ENCODE results near the gene SENP8.
A peak's percentile ranks its signal among the peaks of the same experiment; 100 is the strongest.
"Not testable (repeated sequence)": the region's sequence is repeated elsewhere in the genome, so short reads cannot be mapped to it uniquely, and the experiment has no call there.

SENP8 gene

DNA sequence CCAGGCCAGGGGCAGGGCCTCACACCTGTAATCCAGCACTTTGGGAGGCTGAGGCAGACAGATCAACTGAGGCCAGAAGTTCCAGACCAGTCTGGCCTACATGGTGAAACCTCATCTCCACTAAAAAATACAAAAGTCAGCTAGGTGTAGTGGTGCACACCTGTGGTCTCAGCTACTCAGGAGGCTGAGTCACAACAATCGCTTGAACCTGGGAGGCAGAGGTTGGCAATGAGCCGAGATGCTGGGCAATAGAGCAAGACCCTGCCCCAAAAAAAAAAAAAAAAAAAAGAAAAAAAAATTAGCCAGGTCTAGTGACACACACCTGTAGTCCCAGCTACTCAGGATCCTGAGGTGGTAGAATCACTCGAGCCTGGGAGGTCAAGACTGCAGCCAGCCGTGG, 19.0 kb upstream of the SENP8 start:
- Mint-ChIP-seq H3K27me3 (no peaks in the 10 kb centered on the region), H3K27ac (no peak overlapping the region), H3K36me3 (peaks cover 7% of the 10 kb centered on the region), H3K4me1 (peaks cover 23% of the 10 kb centered on the region), H3K4me3 (no peak overlapping the region), H3K9me3 (no peaks in the 10 kb centered on the region)
- no peak for ATAC-seq

DNA sequence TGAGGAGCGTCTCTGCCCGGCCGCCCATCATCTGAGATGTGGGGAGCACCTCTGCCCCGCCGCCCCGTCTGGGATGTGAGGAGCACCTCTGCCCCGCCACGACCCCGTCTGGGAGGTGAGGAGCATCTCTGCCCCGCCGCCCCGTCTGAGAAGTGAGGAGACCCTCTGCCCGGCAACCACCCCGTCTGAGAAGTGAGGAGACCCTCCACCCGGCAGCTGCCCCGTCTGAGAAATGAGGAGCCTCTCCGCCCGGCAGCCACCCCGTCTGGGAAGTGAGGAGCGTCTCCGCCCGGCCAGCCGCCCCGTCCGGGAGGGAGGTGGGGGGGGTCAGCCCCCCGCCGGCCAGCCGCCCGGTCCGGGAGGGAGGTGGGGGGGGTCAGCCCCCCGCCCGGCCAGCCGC, 17.7 kb upstream of the SENP8 start:
- peaks cover 29% of the 10 kb centered on the region for H3K4me1 Mint-ChIP-seq
- not testable (repeated sequence) for H3K27ac Mint-ChIP-seq, H3K9me3 Mint-ChIP-seq, H3K27me3 Mint-ChIP-seq, H3K36me3 Mint-ChIP-seq, H3K4me3 Mint-ChIP-seq, ATAC-seq

DNA sequence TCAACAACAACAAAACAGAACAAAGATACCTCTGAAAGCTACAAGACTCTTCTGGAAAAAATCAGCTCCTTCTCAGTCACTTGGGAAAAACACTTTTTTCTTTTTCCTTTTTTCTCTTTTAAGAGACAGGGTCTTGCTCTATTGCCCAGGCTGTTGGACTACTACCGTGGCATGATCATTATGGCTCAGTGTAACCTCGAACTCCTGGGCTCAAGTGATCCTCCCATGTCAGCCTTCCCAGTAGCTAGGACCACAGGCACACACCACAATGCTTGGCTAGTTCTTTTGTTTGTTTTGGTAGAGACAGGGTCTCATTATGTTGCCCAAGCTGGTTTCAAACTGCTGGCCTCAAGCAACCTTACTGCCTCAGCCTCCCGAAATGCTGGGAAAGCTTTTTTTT, 13.1 kb upstream of the SENP8 start:
- H3K27me3 Mint-ChIP-seq: no peaks in the 10 kb centered on the region
- ATAC-seq: no peak
- no peak overlapping the region for H3K4me3 Mint-ChIP-seq
- no peaks in the 10 kb centered on the region for H3K9me3 Mint-ChIP-seq
- no peaks in the 10 kb centered on the region for H3K36me3 Mint-ChIP-seq
- H3K27ac Mint-ChIP-seq: peak overlapping the region; percentile 23
- peaks cover 30% of the 10 kb centered on the region for H3K4me1 Mint-ChIP-seq

DNA sequence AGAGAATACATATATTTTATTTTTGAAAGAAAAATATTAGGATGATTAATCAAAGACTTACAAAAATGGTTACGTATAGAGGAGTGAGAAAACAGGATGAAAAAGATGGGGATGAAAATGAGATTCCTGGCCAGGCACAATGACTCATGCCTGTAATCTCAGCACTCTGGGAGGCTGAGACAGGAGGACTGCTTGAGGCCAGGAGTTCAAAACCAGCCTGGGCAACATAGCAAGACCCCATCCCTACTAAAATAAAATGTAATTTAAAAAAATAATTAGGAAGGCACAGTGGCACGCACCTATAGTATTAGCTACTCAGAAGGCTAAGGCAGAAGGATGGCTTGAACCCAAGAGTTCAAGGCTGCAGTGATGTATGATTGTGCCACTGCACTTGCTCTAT, 12.1 kb upstream of the SENP8 start:
- no peak overlapping the region for H3K4me3 Mint-ChIP-seq
- H3K27me3 Mint-ChIP-seq: no peaks in the 10 kb centered on the region
- H3K27ac Mint-ChIP-seq: no peak overlapping the region
- peaks cover 30% of the 10 kb centered on the region for H3K4me1 Mint-ChIP-seq
- ATAC-seq: no peak
- H3K9me3 Mint-ChIP-seq: no peaks in the 10 kb centered on the region
- H3K36me3 Mint-ChIP-seq: no peaks in the 10 kb centered on the region

DNA sequence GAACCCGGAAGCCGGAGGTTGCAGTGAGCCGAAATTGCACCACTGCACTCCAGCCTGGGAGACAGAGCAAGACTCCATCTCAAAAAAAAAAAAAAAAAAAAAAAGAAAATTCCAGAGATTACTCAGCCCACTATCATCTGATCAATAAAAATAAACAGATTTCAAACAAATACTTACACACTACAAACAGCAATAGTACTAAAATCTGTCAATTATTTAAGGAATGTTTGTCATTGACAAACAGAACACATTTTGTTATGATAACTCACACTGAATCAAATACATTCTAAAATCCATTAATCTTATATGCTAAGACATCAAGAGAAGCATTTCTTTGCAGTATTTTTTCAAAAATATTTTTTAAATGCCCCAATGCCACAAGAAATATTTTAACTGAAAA, 7.8 kb upstream of the SENP8 start:
- H3K27me3 Mint-ChIP-seq: no peaks in the 10 kb centered on the region
- no peaks in the 10 kb centered on the region for H3K9me3 Mint-ChIP-seq
- H3K4me3 Mint-ChIP-seq: no peak overlapping the region
- no peak overlapping the region for H3K27ac Mint-ChIP-seq
- no peaks in the 10 kb centered on the region for H3K36me3 Mint-ChIP-seq
- no peak for ATAC-seq
- peaks cover 34% of the 10 kb centered on the region for H3K4me1 Mint-ChIP-seq

DNA sequence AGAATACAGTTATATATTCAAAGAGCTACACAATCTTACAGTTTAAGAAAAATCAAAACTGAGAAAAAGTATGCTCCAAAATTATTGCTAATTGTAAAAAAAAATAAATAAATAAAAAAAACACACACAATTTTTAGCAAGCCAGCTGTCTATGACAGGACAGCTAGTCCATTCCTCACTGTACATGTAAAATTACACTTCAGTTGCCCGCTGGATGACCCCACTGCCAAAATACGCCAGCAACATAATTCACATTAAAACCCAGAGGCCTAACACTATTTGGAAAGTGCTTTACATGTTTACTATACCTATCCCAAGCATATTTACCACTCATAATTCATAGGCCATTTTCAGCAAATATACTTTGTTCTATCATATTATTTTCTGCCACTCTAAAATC, 6.1 kb upstream of the SENP8 start:
- Mint-ChIP-seq H3K27me3 (no peaks in the 10 kb centered on the region), H3K4me3 (no peak overlapping the region), H3K36me3 (no peaks in the 10 kb centered on the region), H3K9me3 (no peaks in the 10 kb centered on the region), H3K4me1 (peaks cover 47% of the 10 kb centered on the region), H3K27ac (no peak overlapping the region)
- no peak for ATAC-seq

DNA sequence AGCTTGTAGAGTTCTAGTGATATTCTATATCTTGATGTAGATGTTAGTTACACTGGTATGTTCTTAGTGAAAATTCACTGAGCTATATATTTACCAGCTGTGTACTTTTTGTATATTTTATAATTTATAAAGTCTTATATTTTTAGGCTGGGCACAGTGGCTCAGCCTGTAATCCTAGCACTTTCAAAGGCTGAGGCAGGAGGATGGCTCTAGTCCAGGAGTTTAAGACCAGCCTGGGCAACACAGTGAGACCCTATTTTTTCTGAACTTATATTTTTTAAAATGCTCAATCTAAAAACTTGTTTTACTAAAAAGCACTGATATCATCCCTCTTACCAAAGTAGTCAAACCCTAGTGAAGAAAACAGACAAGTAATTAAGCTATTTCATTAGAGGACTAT, 5.4 kb upstream of the SENP8 start:
- ATAC-seq: no peak
- Mint-ChIP-seq H3K4me3 (no peak overlapping the region), H3K36me3 (no peaks in the 10 kb centered on the region), H3K27ac (no peak overlapping the region), H3K4me1 (peaks cover 49% of the 10 kb centered on the region), H3K27me3 (no peaks in the 10 kb centered on the region), H3K9me3 (no peaks in the 10 kb centered on the region)

DNA sequence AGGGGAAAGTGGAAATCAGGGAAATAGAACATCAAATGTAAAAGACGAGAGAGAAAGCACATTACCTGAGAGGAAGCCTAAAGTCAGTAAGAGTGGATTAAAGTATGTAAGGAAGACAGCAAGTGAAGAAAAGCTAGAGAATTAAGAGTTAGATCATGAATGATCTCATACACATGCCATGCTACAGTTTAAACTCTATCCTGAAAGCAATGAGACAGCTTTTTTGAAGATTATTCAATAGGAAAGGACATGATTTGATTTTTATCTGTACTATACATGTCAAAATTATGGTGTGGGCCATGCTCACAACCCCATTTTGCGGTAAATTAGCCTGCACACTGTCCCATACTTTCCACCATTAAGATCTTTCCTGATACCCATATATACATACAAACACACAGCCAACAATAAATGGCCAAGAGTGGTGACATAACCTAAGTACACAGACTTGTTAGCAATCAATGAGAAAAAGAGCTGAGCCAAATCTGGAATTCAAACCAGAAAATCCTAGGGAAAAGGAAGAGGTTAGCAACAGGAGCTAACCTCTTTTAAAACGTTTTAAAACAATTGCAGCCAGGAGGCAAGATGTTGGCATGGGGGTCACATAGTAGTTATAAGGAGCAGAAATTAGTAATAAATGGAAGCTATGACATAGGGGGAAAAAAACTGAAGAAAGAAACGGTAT, 4.7 kb upstream of the SENP8 start:
- no peaks in the 10 kb centered on the region for H3K36me3 Mint-ChIP-seq
- H3K27ac Mint-ChIP-seq: no peak overlapping the region
- no peak overlapping the region for H3K4me3 Mint-ChIP-seq
- no peak for ATAC-seq
- H3K27me3 Mint-ChIP-seq: no peaks in the 10 kb centered on the region
- no peaks in the 10 kb centered on the region for H3K9me3 Mint-ChIP-seq
- peaks cover 44% of the 10 kb centered on the region for H3K4me1 Mint-ChIP-seq

DNA sequence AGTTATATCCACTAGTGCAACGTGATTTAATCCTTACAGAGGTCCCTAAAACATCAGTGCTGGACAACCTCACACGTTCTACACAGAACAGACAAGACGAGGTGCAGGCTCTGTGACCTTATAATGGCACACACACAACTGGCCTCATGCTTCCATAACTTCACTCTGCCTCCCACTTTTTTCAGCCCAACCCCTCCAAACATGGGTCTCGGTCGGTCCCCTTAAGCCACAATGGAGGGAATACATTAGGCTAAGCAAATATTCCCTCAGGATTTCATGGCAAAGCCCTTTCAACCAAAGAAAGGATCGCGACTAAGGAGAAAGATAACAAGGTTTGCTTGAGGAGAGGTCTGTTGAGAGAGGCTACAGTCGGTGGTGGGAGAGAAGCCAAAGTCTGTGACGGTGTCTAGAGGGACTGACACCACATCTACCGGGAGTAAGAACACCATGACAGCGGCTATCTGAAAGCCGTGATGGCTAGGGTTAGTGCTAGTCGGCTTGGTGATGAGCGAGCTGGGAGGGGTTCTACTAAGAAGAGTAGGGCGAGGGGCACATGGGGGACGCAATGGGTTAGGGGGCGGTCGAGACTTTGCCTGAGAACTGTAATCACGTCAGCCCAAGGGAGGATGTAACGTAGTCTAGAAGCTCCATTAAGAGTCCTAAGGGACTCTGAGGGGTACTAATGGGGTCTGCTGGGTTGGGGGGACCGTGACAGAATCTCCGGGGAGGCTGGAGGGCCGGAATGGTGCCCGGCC, 1.3 kb upstream of the SENP8 start:
- Mint-ChIP-seq H3K4me1 (peaks cover 59% of the 10 kb centered on the region), H3K27ac (peak overlapping the region; percentile 96), H3K36me3 (no peaks in the 10 kb centered on the region), H3K4me3 (peak overlapping the region; percentile 97), H3K27me3 (no peaks in the 10 kb centered on the region), H3K9me3 (no peaks in the 10 kb centered on the region)
- ATAC-seq: no peak

DNA sequence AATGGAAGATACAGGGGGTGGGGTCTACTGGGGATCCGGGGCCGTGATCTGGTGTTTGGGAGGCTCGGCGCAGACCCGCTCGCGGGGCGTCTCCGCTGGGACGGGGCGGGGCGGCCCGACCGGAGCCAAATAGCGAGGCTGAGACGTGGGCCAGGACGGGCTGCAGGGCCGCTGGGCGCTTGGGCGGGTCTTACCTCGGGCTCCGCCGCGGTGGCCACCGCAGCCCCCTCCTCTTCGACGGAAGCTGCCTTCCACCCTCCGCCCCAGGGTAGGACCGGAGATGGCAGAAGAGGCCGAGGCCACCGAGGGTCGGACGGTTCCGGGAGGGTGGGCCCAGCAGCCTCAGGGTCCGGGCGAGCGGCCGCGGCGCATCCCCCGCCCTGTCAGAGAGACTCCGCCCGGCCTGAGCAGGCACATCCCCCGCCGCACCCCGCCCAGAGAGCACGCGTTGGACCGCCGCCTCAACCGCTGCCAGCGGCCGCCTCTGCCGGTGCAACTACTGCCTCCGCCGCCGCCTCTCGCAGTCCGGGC, 652 bp upstream of the SENP8 start:
- peak; percentile 89 for ATAC-seq
- no peaks in the 10 kb centered on the region for H3K9me3 Mint-ChIP-seq
- peak overlapping the region; percentile 96 for H3K27ac Mint-ChIP-seq
- peak overlapping the region; percentile 97 for H3K4me3 Mint-ChIP-seq
- H3K36me3 Mint-ChIP-seq: no peaks in the 10 kb centered on the region
- peaks cover 52% of the 10 kb centered on the region for H3K4me1 Mint-ChIP-seq
- no peaks in the 10 kb centered on the region for H3K27me3 Mint-ChIP-seq

DNA sequence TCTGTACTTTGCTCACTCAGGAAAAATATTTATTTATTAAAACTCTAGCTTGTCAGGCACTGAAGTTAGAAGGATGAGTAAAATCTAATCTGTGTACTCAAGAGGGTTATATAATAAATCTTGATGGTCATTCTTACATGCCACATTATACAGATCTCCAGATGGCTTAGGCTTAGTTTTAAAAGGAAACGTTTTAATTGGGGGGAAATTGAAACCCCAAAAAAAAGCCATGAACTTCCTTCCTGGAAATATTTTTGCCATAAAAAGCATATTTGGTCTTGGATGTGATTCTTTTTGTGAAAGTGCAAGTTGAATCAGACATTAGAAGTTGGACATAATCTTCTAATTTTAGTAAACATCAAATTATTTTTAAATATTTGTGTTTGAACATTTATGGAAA, 6.0 kb downstream of the SENP8 start:
- no peak for ATAC-seq
- peaks cover 7% of the 10 kb centered on the region for H3K4me1 Mint-ChIP-seq
- H3K27ac Mint-ChIP-seq: no peak overlapping the region

DNA sequence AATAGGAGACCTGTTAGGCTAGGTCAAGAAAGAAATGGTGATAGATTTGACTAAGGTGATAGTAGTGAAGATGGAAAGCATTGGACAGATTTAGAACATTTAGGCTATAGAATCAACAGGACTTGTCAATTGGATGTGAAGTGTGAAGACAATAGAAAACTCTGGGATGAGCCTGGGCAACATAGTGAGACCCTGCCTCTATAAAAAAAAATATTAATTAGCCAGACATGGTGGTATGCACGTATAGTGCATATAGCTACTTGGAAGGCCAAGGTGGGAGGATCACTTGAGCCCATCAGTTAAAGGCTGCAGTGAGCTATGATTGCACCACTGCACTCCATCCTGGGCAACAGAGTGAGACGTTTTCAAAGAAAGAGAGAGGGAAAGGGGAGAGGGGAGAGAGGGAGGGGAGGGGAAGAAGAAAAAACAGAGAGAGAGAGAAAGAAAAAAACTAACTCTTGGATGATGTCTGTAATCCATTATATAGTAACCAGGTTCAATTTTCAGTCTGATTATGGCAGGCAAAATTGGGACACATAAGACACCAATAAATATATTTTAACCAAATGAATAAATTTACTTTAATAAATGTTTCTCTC, 9.6 kb downstream of the SENP8 start:
- H3K9me3 Mint-ChIP-seq: no peaks in the 10 kb centered on the region
- H3K36me3 Mint-ChIP-seq: no peaks in the 10 kb centered on the region
- no peaks in the 10 kb centered on the region for H3K27me3 Mint-ChIP-seq
- H3K4me1 Mint-ChIP-seq: peaks cover 9% of the 10 kb centered on the region
- no peak overlapping the region for H3K27ac Mint-ChIP-seq
- ATAC-seq: no peak
- no peak overlapping the region for H3K4me3 Mint-ChIP-seq

More for the DNA sequence above, 6.0 kb downstream of the SENP8 start:
- H3K4me3 Mint-ChIP-seq: no peak overlapping the region
- no peaks in the 10 kb centered on the region for H3K9me3 Mint-ChIP-seq
- H3K27me3 Mint-ChIP-seq: no peaks in the 10 kb centered on the region
- no peaks in the 10 kb centered on the region for H3K36me3 Mint-ChIP-seq

DNA sequence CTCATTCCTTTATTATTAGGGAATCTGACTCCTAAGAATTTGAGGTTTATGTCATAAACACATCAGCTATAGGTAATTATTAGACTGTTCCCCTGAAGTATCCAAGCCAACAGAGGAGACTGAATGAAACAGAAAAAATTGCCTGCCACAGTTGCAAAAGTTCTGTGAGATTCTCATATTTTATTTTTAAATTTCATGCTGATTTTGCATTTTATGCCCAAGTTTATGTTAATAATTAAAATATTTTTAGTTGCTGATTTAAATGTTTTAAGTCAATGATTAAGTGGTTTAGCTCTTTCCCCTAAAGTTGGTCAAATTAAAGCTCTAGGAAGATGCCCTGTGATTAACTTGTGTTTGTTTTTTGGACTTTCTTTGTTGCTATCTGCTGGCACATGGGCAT, 10.2 kb downstream of the SENP8 start:
- H3K9me3 Mint-ChIP-seq: no peaks in the 10 kb centered on the region
- peaks cover 9% of the 10 kb centered on the region for H3K4me1 Mint-ChIP-seq
- H3K4me3 Mint-ChIP-seq: no peak overlapping the region
- H3K36me3 Mint-ChIP-seq: no peaks in the 10 kb centered on the region
- ATAC-seq: no peak
- no peak overlapping the region for H3K27ac Mint-ChIP-seq
- no peaks in the 10 kb centered on the region for H3K27me3 Mint-ChIP-seq

DNA sequence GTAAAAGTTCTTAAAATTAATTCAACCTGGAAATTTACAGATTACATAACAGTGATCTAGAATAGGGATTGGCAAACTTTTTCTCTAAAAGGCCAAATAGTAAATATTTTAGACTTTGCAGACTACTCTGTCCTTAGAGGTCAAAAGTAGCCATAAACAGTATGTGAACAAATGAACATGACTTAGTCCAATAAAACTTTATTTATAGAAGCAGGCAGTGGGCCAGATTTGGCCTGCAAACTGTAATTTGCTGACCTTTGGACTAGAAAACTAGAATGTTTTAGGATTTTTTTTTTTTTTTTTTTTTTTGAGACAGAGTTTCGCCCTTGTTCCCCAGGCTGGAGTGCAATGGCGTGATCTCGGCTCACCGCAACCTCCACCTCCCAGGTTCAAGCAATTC, 12.1 kb downstream of the SENP8 start:
- ATAC-seq: no peak

DNA sequence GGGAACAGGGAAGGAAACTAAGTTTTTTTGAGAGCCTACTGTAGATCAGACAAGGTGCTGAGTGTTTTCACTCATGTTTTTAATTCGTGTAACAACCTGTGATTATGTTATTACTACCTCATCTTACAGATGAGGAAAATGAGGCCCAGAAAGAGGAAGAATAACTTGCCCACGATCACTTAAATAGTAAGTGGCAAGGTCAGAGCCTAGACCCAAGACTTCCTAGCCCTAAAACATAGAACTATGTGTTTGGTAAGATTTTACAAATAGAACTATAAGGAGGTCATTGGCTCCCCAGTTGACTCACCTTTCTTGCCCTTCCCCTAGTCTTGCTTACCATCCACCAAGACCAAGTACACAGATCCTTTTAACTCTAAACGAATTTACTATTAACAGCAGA, 13.7 kb downstream of the SENP8 start:
- no peak for ATAC-seq
- Mint-ChIP-seq H3K27me3 (no peaks in the 10 kb centered on the region), H3K9me3 (no peaks in the 10 kb centered on the region), H3K4me3 (no peak overlapping the region), H3K4me1 (peaks cover 9% of the 10 kb centered on the region), H3K36me3 (no peaks in the 10 kb centered on the region), H3K27ac (peak overlapping the region; percentile 39)

More for the DNA sequence above, 12.1 kb downstream of the SENP8 start:
- Mint-ChIP-seq H3K9me3 (no peaks in the 10 kb centered on the region), H3K36me3 (no peaks in the 10 kb centered on the region), H3K27me3 (no peaks in the 10 kb centered on the region), H3K4me1 (peaks cover 9% of the 10 kb centered on the region), H3K27ac (no peak overlapping the region), H3K4me3 (no peak overlapping the region)

DNA sequence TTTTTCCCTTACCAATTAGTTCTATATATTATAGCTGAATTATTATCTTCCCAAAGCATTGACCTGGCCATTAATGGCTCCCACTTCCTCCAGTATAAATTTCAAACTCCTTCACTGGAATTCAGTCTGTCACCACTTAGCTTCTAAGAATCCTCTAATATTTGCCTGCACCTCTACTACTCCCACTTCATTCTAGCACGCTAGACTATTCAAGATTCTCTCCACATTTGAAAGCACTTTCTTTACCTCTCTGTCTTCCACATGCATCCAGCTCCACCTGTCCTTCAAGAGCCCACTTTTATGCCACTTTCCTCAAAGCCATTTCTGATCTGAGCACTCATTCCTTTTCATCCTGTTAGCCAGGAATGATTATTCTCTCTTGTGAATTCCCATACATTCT, 15.0 kb downstream of the SENP8 start:
- H3K27ac Mint-ChIP-seq: no peak overlapping the region
- no peaks in the 10 kb centered on the region for H3K36me3 Mint-ChIP-seq
- ATAC-seq: no peak
- no peak overlapping the region for H3K4me3 Mint-ChIP-seq
- peaks cover 9% of the 10 kb centered on the region for H3K4me1 Mint-ChIP-seq
- H3K27me3 Mint-ChIP-seq: no peaks in the 10 kb centered on the region
- no peaks in the 10 kb centered on the region for H3K9me3 Mint-ChIP-seq
